Hippocampal formation (tissue), 2 donors: ENCODE measurements around the gene LMCD1.

Source experiments
- DNase-seq, 2 donors: peaks; one replicate each; lab custom pipeline; 2025; lab: John Stamatoyannopoulos, UW

Gene LMCD1

DNA sequence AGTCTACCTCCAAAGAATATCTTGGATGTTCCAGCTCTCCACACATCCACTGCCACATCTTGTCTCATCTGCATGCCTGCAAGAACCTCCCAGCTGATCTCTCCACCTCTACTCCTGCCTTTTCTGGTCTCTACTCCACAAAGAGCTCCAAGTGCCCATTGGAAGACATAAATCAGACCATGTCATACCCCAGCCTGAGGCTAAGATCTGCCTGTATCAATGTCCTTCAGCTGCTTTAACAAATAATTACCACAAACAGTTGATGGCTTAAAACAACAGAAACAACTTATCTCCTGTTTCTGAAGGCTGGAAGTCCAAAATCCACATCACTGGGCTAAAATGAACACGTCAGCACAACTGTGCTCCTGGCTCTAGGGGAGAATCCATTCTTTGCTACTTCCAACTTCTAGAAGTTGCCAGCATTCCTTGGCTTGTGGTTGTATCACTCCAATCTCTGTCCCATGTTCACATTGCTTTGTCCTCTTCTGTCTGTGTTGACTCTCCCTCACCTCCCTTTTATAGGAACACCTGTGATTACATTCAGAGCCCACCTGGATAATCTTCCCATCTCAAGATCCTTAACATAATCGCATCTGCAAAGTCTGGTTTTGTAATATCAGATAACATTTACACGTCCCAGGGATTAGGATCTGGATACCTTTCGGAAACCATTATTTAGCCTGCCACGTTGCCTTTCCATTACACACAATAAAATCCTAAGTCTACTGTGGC is 17.0 kb upstream of the LMCD1 start:
- no peak for DNase-seq

GRCh38 chr3:8485141-8485870 is 16.3 kb upstream of the LMCD1 start:
- no peak for DNase-seq

GRCh38 chr3:8485943-8486342 is 15.7 kb upstream of the LMCD1 start:
- DNase-seq: no peak

DNA sequence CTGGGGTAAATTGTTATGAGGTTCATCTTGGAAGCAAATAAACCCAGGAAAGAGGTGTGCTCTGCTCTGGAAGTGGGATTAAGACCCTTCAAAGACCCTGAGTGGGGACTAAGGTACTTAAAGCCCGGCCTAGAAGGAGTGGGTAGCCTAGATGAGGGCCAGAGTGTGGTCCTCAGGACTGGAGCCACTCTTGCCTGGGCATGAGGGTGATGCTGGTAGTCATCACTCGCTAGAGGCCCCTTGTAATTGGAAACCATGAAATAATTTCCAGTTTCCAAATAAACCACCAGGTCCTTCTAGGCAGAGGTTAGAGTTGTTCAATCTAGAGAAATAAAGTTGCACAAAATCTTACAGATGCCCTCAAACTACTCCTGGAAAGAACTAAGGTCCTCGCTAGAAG is 15.2 kb upstream of the LMCD1 start:
- no peak for DNase-seq

- DNase-seq: no peak
Measured at GRCh38 chr3:8486936-8487335, 14.7 kb upstream of the LMCD1 start.

DNA sequence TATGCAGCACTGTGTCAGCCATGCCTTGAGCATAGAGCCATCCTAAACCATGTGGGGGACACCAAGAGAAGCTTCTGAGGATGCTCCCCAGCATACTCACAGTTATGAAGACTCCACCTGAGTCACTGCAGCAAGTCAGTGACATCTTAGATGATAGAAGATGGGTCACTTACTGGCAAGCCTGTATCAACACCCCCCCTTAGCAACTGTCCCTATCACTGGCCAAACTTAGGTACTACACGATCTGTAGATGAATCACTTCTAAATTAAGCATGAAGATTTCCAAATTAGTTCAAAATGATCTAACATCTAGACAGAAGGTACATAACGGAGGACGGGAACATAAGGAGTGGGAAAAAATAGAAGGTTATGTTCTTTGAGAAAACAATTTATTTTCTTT is 13.2 kb upstream of the LMCD1 start:
- no peak for DNase-seq

GRCh38 chr3:8488877-8489276 is 12.7 kb upstream of the LMCD1 start:
- DNase-seq: no peak

DNA sequence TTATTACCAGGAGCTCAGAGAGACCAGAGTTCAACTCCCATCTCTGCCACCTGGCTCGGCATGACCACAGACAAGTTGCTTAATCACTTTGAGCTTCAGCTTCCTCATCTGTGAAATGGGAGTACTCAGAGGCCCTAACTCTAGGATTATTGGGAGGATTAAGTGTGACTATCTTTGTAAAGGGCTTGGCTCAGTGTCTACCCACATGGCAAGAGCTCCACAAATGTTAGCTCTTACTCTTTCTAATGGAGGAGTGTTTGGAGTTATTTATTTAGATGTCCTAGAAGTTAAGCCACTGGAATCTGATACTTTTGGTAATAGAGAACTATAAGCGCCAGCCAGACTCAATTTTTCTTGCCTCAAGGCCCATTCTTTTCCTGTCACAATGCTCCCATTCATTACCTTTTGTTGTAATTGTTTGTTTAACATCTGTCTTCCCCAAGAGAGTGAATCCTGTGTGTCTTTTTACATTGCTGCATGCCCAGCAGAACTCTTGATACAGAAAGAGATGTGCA is 12.3 kb upstream of the LMCD1 start:
- DNase-seq: no peak

DNA sequence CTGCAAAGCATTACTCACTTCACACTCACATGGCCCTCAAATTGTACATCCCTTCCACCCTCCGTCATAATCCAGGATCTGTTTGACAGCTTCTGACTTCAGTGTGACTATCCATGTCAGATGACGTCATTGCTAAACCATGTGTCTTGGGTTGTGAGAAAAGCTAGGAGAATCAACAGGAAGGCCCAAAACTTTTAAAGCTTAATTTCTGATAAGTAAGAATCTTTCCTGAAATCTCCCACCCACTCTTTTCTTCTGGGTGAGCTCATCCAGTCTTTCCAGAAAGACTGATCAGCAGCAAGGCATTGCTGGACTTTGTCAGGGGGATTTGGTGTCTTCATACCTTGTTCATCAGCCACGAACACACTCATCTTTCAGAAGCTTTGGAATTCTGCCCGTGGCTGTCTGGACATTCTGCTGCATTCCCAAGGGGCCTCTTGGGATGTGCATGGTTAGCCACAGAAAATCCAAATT is 11.5 kb upstream of the LMCD1 start:
- DNase-seq: no peak

DNA sequence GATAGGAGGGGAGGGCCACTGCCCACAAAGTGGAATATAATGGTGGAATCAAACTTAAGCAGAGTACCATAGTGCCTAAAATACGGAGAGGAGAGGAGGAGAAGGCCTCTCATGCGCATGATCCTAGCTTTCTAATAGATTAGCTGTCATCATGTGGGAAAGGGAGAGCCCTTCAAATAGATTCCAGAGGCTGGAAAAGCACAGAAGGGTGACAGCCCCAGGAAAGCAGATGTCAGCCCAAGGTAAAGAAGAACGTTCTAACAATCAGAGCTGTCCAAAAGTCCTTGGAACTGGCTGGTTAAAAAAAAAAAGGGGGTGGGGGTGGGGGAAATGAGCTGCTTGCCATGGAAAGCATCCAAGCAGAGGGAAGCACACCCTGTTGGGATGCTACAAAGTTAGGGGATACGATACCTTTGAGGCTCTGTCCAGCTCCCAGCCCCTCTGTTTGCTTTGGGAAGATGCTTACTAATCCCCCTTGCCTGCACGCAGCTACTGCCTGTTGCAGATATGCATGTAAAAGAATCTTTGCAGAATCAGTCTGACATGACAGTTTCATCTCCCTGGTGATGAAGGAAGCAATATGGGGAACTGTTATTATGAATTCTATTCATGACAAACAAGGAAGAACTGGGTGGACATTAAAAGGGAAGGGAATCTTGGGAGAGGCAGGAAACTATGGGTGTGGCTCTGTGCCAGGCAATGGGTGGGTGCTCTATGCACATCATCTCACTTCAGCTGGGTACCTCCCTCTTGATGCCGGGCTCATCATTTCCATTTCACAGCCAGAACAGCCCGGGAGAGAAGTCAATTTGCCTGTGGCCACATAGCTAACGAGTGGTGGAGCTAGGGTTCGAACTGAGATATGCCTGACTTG is 10.1 kb upstream of the LMCD1 start:
- DNase-seq: no peak

- no peak for DNase-seq
Measured at GRCh38 chr3:8492744-8493511, 8.7 kb upstream of the LMCD1 start.

DNA sequence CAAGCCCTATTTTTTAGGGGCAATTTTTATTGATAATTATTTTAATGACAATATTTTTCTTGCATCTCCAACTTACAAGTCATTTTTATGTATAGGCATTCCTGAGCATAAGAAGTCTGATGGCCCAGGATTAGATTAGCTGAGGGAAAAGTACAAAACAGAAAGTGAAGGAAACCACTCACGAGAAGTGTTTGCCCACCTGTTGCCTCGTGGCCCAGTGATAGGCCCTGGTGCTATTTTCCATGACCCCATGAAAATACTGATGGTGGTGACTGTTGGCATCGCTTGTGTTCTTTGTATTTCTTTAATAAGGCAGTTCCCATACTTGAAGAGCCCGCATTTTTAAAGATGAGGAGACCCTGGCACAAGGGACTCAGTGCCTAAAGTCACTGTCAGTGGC is 7.9 kb upstream of the LMCD1 start:
- DNase-seq: no peak

- DNase-seq: no peak
Measured at GRCh38 chr3:8494327-8494726, 7.3 kb upstream of the LMCD1 start.

DNA sequence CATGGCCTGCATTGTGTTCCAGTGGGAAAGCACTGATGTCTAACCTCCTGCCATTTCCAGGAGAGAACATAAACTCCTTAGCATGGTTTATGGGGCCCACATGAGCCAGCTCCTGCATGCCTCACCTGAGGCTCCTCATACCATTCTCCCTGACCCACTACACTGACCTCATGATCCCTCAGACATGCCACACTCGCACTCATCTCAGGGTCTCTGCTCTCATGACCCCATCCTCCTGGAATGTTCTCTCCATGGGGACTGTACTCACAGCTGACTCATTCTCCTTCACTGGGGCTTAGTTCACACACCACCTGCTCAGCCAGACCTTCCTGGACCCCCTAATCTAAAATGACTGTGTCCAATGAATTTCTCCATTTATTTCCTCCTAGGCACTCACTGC is 4.0 kb upstream of the LMCD1 start:
- no peak for DNase-seq

GRCh38 chr3:8499181-8499611 is 2.4 kb upstream of the LMCD1 start:
- peak; percentile 60 to 98 for DNase-seq

DNA sequence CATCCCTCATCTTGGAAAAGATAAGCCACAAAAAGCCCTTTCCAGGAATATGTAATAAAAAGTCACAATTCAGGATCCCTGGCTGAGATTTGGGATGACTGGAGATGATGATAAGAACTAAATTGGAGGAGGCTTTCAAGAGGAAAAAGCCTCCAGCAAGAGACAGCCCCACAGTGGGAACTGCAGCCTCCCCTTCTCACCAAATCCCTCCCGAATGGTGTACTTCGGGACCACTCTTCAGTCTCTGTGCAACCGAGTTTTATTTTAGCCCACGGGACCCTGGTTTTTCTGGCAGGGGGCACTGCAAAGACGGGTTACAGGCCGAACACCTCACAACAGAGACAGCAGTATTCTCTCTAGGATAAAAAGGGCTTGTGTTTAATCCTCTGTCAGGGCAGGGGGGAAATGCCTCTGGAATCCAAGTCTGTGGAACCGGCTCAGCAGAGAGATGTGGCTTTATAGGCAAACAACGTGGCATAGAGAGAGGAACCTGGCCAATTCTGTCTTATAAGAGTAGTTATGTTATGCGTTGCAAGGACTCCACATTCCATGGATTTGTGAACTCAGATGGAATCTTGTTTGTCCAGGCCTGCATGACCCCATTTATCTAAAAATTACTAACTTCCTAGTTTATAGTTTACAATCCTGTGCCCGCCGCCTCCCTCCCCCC is 1.2 kb upstream of the LMCD1 start:
- DNase-seq: peak; percentile 51 to 68

DNA sequence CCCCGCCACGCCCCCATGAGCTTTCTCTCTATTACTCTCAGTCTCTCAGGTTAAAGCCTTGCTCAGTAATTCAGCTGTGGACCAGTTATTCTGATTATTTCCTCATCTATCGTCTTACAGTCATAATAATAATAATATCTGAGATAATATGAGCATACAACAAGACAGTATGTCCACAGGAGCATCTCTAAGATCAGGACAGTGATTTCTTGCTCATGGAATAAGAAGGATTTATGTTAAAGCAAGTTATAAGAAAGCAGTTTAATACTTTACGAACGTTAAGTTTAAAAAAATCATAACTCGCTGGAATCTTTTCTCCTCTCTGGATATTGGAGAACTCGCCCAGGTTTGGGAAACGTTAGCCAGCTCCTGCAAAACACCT is 643 bp upstream of the LMCD1 start:
- no peak for DNase-seq

DNA sequence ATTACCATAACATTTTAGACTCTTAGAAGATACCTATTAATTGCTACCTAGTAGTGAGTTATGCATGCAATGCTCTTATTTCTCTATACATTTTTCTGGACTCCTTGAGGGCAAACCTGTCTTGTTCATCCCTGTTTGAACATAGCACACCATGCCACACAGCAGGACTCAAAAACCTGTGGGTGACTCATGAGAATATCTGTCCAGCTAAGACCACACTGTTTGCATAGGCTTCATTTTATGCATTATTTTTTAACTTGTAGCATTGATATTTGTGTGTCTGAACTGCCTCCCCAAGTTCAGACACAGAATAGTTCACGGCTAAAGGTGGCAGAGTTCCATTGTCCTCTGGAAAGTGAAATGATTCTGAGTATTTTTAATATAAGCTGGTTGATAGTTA is 1.8 kb downstream of the LMCD1 start:
- DNase-seq: no peak

DNA sequence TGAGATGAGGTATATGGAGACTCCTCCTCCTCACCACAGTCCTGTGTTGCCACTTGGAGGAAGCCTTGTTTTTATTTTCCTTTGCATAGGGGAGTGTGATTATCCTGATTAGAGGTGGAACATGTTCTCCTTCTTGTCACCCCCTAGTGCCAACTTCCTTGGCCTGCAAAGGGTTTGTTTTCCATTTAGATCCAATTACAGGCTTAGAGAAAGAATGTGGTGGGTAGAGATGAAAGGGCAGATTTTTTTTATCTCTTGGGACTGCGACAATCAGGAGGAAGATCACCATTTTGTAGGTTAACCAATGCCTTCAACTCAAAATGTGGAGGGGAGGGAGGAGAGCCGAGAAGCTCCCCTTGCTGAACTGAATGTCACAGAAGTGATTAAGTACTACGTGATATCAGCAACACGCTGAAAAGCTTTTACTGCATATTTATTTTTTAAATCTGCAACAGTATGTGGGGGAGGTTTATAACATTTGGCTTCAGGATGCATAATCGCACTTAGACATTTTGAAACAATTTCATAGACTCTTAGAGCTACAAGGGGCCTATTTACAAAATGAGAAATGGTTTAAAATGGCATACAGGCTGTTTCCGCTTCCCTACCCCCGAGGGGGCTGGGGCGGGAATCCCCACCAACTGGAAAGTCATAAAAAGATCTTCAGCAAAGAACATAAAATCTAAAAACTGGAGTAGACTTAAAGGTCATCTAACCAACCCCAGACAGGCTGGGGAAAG is 2.4 kb downstream of the LMCD1 start:
- DNase-seq: no peak

GRCh38 chr3:8504611-8504973 is 3.0 kb downstream of the LMCD1 start:
- no peak for DNase-seq
